IMR-90 (cell line): ENCODE measurements around the gene AIF1. TPM values are rescaled to one million over a fixed set of nuclear protein-coding genes. Genes with fewer than 3 reads are reported as not detected.

Source experiments
- ATAC-seq: fragments of 200-7000 bp; cut with Tn5 transposase; 2 replicates; pipeline ENCODE4 v1.9.1; 2020; ENCODE audit warnings: low read depth, mild to moderate bottlenecking, moderate library complexity
- BruUV-seq: library from RNA; stranded (reverse); fragments of 400-500 nt; replicated peaks from 2 replicates; lab custom pipeline; 2021; lab: Mats Ljungman, UMichigan
- CTCF ChIA-PET: fragments of 300-600 bp; formaldehyde crosslinking; extraction: SDS; loops from one replicate; lab custom pipeline; 2021; ENCODE audit warnings: antibody characterized with exemption; lab: Yijun Ruan, JAX
- POLR2A ChIA-PET: fragments of 300-600 bp; sonication (Branson Sonifier 250); formaldehyde crosslinking; loops from one replicate; lab custom pipeline; 2022; ENCODE audit warnings: antibody characterized with exemption; ENCODE audit not compliant: unreplicated experiment; lab: Charles Lee
- DNase-seq: peaks from one replicate; pipeline ENCODE4 v3.0.0; 2013
- H2AFZ ChIP-seq: replicated peaks from 2 replicates; pipeline ENCODE3; 2013; ENCODE audit warnings: low read length, mild to moderate bottlenecking; ENCODE audit not compliant: poor library complexity
- H2AK5ac ChIP-seq: 2 replicates; pipeline ENCODE4 v1.6.1; 2013; ENCODE audit warnings: low read depth, low read length, inconsistent platforms
- H2AK9ac ChIP-seq: replicated peaks from 2 replicates; pipeline ENCODE3; 2013; ENCODE audit warnings: mild to moderate bottlenecking, low read depth, low read length, moderate library complexity; ENCODE audit not compliant: poor library complexity
- H2BK120ac ChIP-seq: 2 replicates; pipeline ENCODE4 v1.6.1; 2013; ENCODE audit warnings: low read depth, low read length, inconsistent platforms
- H2BK15ac ChIP-seq: 3 replicates; pipeline ENCODE4 v1.6.1; 2013; ENCODE audit warnings: low read depth, low read length, inconsistent platforms
- H2BK20ac ChIP-seq: 2 replicates; pipeline ENCODE4 v1.6.1; 2013; ENCODE audit warnings: low read depth, mild to moderate bottlenecking, inconsistent platforms, low read length, moderate library complexity
- H2BK5ac ChIP-seq: 2 replicates; pipeline ENCODE4 v1.6.1; 2013; ENCODE audit warnings: mild to moderate bottlenecking, low read depth, low read length, inconsistent platforms; ENCODE audit not compliant: poor library complexity, severe bottlenecking
- H3K14ac ChIP-seq: replicated peaks from 2 replicates; pipeline ENCODE4 v1.6.1; 2013; ENCODE audit warnings: low read depth, low read length, inconsistent platforms
- H3K18ac ChIP-seq: 2 replicates; pipeline ENCODE4 v1.6.1; 2013; ENCODE audit warnings: low read depth, low read length, control low read depth
- H3K23ac ChIP-seq: 2 replicates; pipeline ENCODE4 v1.6.1; 2013; ENCODE audit warnings: low read depth, low read length, inconsistent platforms
- H3K27ac ChIP-seq: 2 replicates; pipeline ENCODE4 v1.5.1; 2013; ENCODE audit warnings: mild to moderate bottlenecking, control low read depth, low read length; ENCODE audit not compliant: insufficient read depth
- H3K27me3 ChIP-seq: 2 replicates; pipeline ENCODE4 v1.6.1; 2013; ENCODE audit warnings: low read length; ENCODE audit not compliant: control insufficient read depth, insufficient read depth
- H3K36me3 ChIP-seq: 2 replicates; pipeline ENCODE4 v1.6.1; 2013; ENCODE audit warnings: low read length, mixed read lengths; ENCODE audit not compliant: control insufficient read depth, insufficient read depth
- H3K4ac ChIP-seq: 2 replicates; pipeline ENCODE4 v1.6.1; 2013; ENCODE audit warnings: low read depth, low read length, inconsistent platforms
- H3K4me1 ChIP-seq: 2 replicates; pipeline ENCODE4 v1.6.1; 2013; ENCODE audit warnings: low read length, mixed read lengths; ENCODE audit not compliant: control insufficient read depth, insufficient read depth
- H3K4me2 ChIP-seq: 2 replicates; pipeline ENCODE4 v1.6.1; 2013; ENCODE audit warnings: low read depth, mild to moderate bottlenecking, control low read depth, low read length, moderate library complexity
- H3K4me3 ChIP-seq: 2 replicates; pipeline ENCODE4 v1.5.1; 2013; ENCODE audit warnings: low read depth, mild to moderate bottlenecking, control low read depth, low read length, moderate library complexity; ENCODE audit not compliant: insufficient read depth
- H3K56ac ChIP-seq: 2 replicates; pipeline ENCODE4 v1.6.1; 2013; ENCODE audit warnings: low read length, inconsistent platforms; ENCODE audit not compliant: insufficient read depth; ENCODE audit errors: extremely low read depth
- H3K79me1 ChIP-seq, 2 experiments: 2 replicates each; pipeline ENCODE4 v1.6.1; 2013; ENCODE audit warnings: low read length in 2 of 2, inconsistent platforms in 1 of 2, low read depth in 1 of 2
- H3K9ac ChIP-seq: 2 replicates; pipeline ENCODE4 v1.6.1; 2013; ENCODE audit warnings: low read depth, low read length, control low read depth
- H3K9me1 ChIP-seq: 2 replicates; pipeline ENCODE4 v1.6.1; 2013; ENCODE audit warnings: low read length, inconsistent platforms; ENCODE audit not compliant: insufficient read depth
- H3K9me3 ChIP-seq: 2 replicates; pipeline ENCODE4 v1.6.1; 2013; ENCODE audit warnings: low read length; ENCODE audit not compliant: control insufficient read depth, insufficient read depth
- H4K20me1 ChIP-seq: 2 replicates; pipeline ENCODE4 v1.6.1; 2013; ENCODE audit warnings: low read length, inconsistent platforms; ENCODE audit not compliant: insufficient read depth
- H4K5ac ChIP-seq: 2 replicates; pipeline ENCODE4 v1.6.1; 2013; ENCODE audit warnings: mild to moderate bottlenecking, low read depth, low read length, control low read depth
- H4K8ac ChIP-seq, 2 experiments: 2 replicates each; pipeline ENCODE4 v1.6.1; 2013; ENCODE audit warnings: low read depth in 2 of 2, low read length in 2 of 2, control low read depth in 1 of 2, inconsistent platforms in 1 of 2
- H4K91ac ChIP-seq: 2 replicates; pipeline ENCODE4 v1.6.1; 2013; ENCODE audit warnings: low read depth, low read length, inconsistent platforms; ENCODE audit not compliant: insufficient read depth
- BHLHE40 ChIP-seq: fragments of 150-350 bp; IDR thresholded peaks from 2 replicates; pipeline ENCODE4 v1.6.1; 2016; ENCODE audit warnings: mild to moderate bottlenecking, low read depth, low read length
- CEBPB ChIP-seq: IDR thresholded peaks from 2 replicates; pipeline ENCODE4 v1.6.1; 2012; ENCODE audit warnings: low read depth, low read length, improper control_type of control experiment
- CHD1 ChIP-seq: IDR thresholded peaks from 2 replicates; pipeline ENCODE4 v1.6.1; 2012; ENCODE audit warnings: low read depth, low read length, improper control_type of control experiment
- FOS ChIP-seq: fragments of 150-350 bp; IDR thresholded peaks from 2 replicates; pipeline ENCODE4 v1.6.1; 2016; ENCODE audit warnings: low read depth, low read length
- MAFK ChIP-seq: IDR thresholded peaks from 2 replicates; pipeline ENCODE4 v1.6.1; 2012; ENCODE audit warnings: low read depth, low read length, improper control_type of control experiment
- MXI1 ChIP-seq: IDR thresholded peaks from 2 replicates; pipeline ENCODE4 v1.6.1; 2012; ENCODE audit warnings: low read depth, mild to moderate bottlenecking, low read length, moderate library complexity, borderline replicate concordance
- POLR2A ChIP-seq: IDR thresholded peaks from 2 replicates; pipeline ENCODE4 v1.6.1; 2012; ENCODE audit warnings: mild to moderate bottlenecking, low read depth, low read length
- RAD21 ChIP-seq: IDR thresholded peaks from 2 replicates; pipeline ENCODE4 v1.6.1; 2012; ENCODE audit warnings: low read length, improper control_type of control experiment
- RCOR1 ChIP-seq: IDR thresholded peaks from 2 replicates; pipeline ENCODE4 v1.6.1; 2012; ENCODE audit warnings: mild to moderate bottlenecking, low read length, improper control_type of control experiment; ENCODE audit not compliant: insufficient replicate concordance
- USF2 ChIP-seq: fragments of 150-350 bp; IDR thresholded peaks from 2 replicates; pipeline ENCODE4 v1.6.1; 2017; ENCODE audit warnings: mild to moderate bottlenecking, antibody characterized with exemption, low read length, low read depth
- WGBS, 2 experiments: methylation state at CpG; one replicate each; pipeline versions ENCODE4 v1.1.5 to v1.1.7; 2013; ENCODE audit warnings: missing lambda C conversion rate in 2 of 2; ENCODE audit not compliant: insufficient read length in 1 of 2; ENCODE audit errors: extremely low coverage in 2 of 2; 5-methylcytosine and 5-hydroxymethylcytosine counted together
- dilution Hi-C: fragments of 300-500 bp; cut with HindIII; formaldehyde crosslinking; loops from one replicate; pipeline ENCODE4 v1.14.3; 2018; ENCODE audit warnings: low sequenced_read_pairs; ENCODE audit not compliant: unreplicated experiment
- in situ Hi-C: fragments of 300-500 bp; cut with MboI; formaldehyde crosslinking; loops from 3 replicates; pipeline ENCODE4 v1.14.3; 2019; ENCODE audit warnings: low sequenced_read_pairs, inconsistent platforms, mixed read lengths
- intact Hi-C: fragments of 100-400 bp; cut with micrococcal nuclease; formaldehyde crosslinking; loops from 2 replicates; pipeline ENCODE4 v1.10.0; 2022
- polyA plus RNA-seq, 3 experiments: library from polyadenylated mRNA; depleted of rRNA; stranded (reverse); fragments of >200 nt; gene quantifications; 2 replicates each; pipeline ENCODE4 v1.2.3, GENCODE V29; 2012; ENCODE audit warnings: low replicate concordance in 1 of 3
- total RNA-seq: library from RNA; depleted of rRNA; stranded (reverse); fragments of >200 nt; gene quantifications from 2 replicates; pipeline ENCODE4 v1.2.3, GENCODE V29; 2012

AIF1 gene
- total and polyA plus RNA-seq, 2 of the 4 experiments (the other 2 are of a cell fraction), result not detected

- H3K4me3 ChIP-seq, result no peak overlapping the region
- peaks cover 22 to 56% of the 10 kb centered on the region in 2 experiments for H3K79me1 ChIP-seq
- H3K4me1 ChIP-seq, result no peaks in the 10 kb centered on the region
- WGBS, 2 experiments, result 60% methylated on average over 2 of the region's 10 CpGs; no CpG with 5 or more reads in 1 of the 2 experiments
- peak overlapping the region; percentile 100; the same call in 1 of the 2 replicates for H3K9ac ChIP-seq
- peak overlapping the region; percentile 98 for H3K4me2 ChIP-seq
- dilution Hi-C loops (no loop called here), intact Hi-C loops (no loop called here), in situ Hi-C loops (no loop called here)
- H3K4ac ChIP-seq, result no peak overlapping the region
- H2BK15ac ChIP-seq, result no peak overlapping the region
- no peak overlapping the region for H4K5ac ChIP-seq
- H3K18ac ChIP-seq, result no peak overlapping the region
- no peaks in the 10 kb centered on the region for H3K9me3 ChIP-seq
- no peak for DNase-seq
- H2AK5ac ChIP-seq, result no peak overlapping the region
- H2AK9ac ChIP-seq, result no peak overlapping the region
- H4K91ac ChIP-seq, result no peak overlapping the region
- TF ChIP-seq CHD1 (no peak), USF2 (no peak), POLR2A (no peak; the same call in 1 of the 2 replicates), BHLHE40 (no peak), MAFK (no peak), CEBPB (no peak), RAD21 (no peak), FOS (no peak), MXI1 (no peak), RCOR1 (no peak)
- no peak for ATAC-seq
- H2BK20ac ChIP-seq, result no peak overlapping the region
- BruUV-seq, result no TSS peak
- H3K27me3 ChIP-seq, result no peaks in the 10 kb centered on the region
- H3K36me3 ChIP-seq, result peaks cover 47% of the 10 kb centered on the region
- peak overlapping the region; percentile 99; the same call in 1 of the 2 replicates for H3K23ac ChIP-seq
- no peak overlapping the region for H3K27ac ChIP-seq
- peak overlapping the region; percentile 15 for H2BK5ac ChIP-seq
- CTCF ChIA-PET, result interaction anchor here (1.3 kb wide), 1 partner anchor 15 kb away, joined by 4 read pairs; no protein-coding TSS in a partner anchor
- POLR2A ChIA-PET, result interaction anchor here (0.6 kb wide), 1 partner anchor 216 kb away, joined by 4 read pairs; no protein-coding TSS in a partner anchor
- H3K56ac ChIP-seq, result no peak overlapping the region
- H4K20me1 ChIP-seq, result peaks cover 50% of the 10 kb centered on the region
- H3K14ac ChIP-seq, result no peak overlapping the region
- no peak overlapping the region for H2AFZ ChIP-seq
- H3K9me1 ChIP-seq, result peaks cover 6% of the 10 kb centered on the region
- no peak overlapping the region for H2BK120ac ChIP-seq
- H4K8ac ChIP-seq, result no peak overlapping the region
These were observed 7.7 kb downstream of the AIF1 start for GRCh38 chr6:31622684-31623091.
